Measurements from ENCODE around the gene PHAF1. TPM values are rescaled to one million over a fixed set of nuclear protein-coding genes. Genes with fewer than 3 reads are reported as not detected.

The PHAF1 gene
- total RNA-seq, 2 experiments from 2014 or later = 12.4 to 13.3 TPM

DNA sequence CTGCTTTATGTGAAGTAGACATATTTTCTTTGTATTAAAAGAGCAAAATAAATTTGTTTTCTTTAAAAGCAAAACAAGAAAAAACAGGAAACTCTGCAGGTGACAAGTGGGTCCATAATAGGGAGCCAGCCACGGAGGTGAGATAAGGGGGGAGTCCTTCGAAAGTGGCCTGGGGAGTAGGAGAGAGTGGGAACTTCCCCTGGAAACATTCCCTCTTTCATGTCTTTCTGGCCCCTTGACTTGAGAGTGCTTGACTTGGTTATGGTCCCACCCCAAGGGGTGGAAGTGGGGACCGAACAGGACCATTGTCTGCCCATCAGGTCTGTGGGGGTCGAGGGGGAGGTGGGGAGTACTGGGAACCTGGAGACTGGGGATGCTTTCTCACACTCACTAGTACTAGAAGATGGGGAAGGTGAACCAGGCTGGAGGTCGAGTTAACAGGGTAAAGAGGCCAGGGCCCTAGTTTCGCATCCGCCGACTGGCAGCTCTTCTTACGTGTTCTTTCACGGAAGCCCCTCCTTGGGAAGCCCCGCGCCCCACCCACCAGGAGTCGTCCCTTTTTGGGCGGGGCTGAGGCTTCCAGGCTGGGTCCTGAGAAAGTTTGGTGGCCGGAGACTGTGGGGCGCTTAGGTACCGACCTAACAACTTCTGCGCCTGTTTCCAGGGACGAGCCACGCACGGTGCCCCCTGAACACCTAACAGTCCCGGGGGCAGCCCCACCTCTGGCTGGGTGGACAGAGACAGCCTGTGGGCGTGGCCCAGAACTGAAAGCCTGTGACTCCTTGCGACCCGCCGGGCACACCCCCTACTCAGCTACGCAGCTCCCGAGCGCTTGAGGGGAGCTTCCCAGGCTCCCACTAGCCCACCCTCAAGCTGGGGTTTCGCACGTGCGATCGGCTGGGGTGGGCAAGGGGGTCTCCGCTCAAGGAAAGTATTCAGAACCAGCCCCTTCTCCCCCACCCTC is 49.2 kb downstream of the PHAF1 start:
- peaks cover 65% of the 10 kb centered on the region for H3K4me1 Mint-ChIP-seq
- DNase-seq = peak; percentile 93
- H3K36me3 Mint-ChIP-seq (ENCODE audit: low read depth) = peaks cover 57% of the 10 kb centered on the region
- ChIA-PET POLR2A (interaction anchor here (0.6 to 12.7 kb wide), 29 partner anchors 8 to 403 kb away, joined by 3 to 204 read pairs (median 5); partner anchors contain the start of genes B3GNT9, CBFB, CTCF and MATCAP1), CTCF (interaction anchor here (0.8 to 6.9 kb wide), 20 partner anchors 8 to 286 kb away, joined by 3 to 56 read pairs (median 4); partner anchors contain the start of genes B3GNT9, ELMO3, MATCAP1 and NOL3)
- peak overlapping the region; percentile 98 for H3K27ac Mint-ChIP-seq
- peaks cover 5% of the 10 kb centered on the region for H3K27me3 Mint-ChIP-seq
- H3K4me3 Mint-ChIP-seq = peak overlapping the region; percentile 96
- no peaks in the 10 kb centered on the region for H3K9me3 Mint-ChIP-seq

GRCh38 chr16:67161595-67162058 is 51.9 kb downstream of the PHAF1 start:
- Mint-ChIP-seq H3K36me3 (ENCODE audit: low read depth) (peaks cover 51% of the 10 kb centered on the region), H3K27ac (no peak overlapping the region)

GRCh38 chr16:67162506-67163163 is 52.9 kb downstream of the PHAF1 start:
- H3K36me3 Mint-ChIP-seq (ENCODE audit: low read depth) = peaks cover 49% of the 10 kb centered on the region
- ChIA-PET CTCF (interaction anchor here (0.9 to 6.9 kb wide), 8 partner anchors 9 to 202 kb away, joined by 3 to 56 read pairs (median 6); partner anchors contain the start of genes B3GNT9, CES3, E2F4 and MATCAP1), POLR2A (interaction anchor here (1.1 to 12.7 kb wide), 12 partner anchors 9 to 318 kb away, joined by 3 to 204 read pairs (median 5); partner anchors contain the start of genes ATP6V0D1, B3GNT9, CBFB and MATCAP1)
- no peak for DNase-seq
- peaks cover 60% of the 10 kb centered on the region for H3K4me1 Mint-ChIP-seq
- H3K4me3 Mint-ChIP-seq = peak overlapping the region; percentile 96
- H3K27ac Mint-ChIP-seq = no peak overlapping the region
- no peaks in the 10 kb centered on the region for H3K9me3 Mint-ChIP-seq
- H3K27me3 Mint-ChIP-seq = peaks cover 28% of the 10 kb centered on the region

More at GRCh38 chr16:67161595-67162058, 51.9 kb downstream of the PHAF1 start:
- Mint-ChIP-seq H3K4me3 (peak overlapping the region; percentile 96), H3K27me3 (peaks cover 21% of the 10 kb centered on the region), H3K9me3 (no peaks in the 10 kb centered on the region), H3K4me1 (peaks cover 64% of the 10 kb centered on the region)
- no peak for DNase-seq
- CTCF ChIA-PET = interaction anchor here (1.7 to 6.9 kb wide), 5 partner anchors 8 to 185 kb away, joined by 4 to 56 read pairs (median 15); partner anchors contain the start of genes MATCAP1 and NOL3
- POLR2A ChIA-PET = interaction anchor here (1.7 to 12.7 kb wide), 4 partner anchors 12 to 144 kb away, joined by 11 to 204 read pairs (median 41); partner anchors contain the start of genes MATCAP1 and NOL3

- ChIA-PET CTCF (interaction anchor here (0.9 to 6.9 kb wide), 8 partner anchors 10 to 202 kb away, joined by 3 to 56 read pairs (median 6); partner anchors contain the start of genes B3GNT9, CES3, E2F4 and MATCAP1), POLR2A (interaction anchor here (1.1 to 12.7 kb wide), 13 partner anchors 9 to 318 kb away, joined by 3 to 204 read pairs (median 5); partner anchors contain the start of genes ATP6V0D1, B3GNT9, CBFB and MATCAP1)
- DNase-seq = peak; percentile 72
- peaks cover 44% of the 10 kb centered on the region for H3K36me3 Mint-ChIP-seq (ENCODE audit: low read depth)
- H3K4me1 Mint-ChIP-seq = peaks cover 54% of the 10 kb centered on the region
- peak overlapping the region; percentile 45 for H3K27ac Mint-ChIP-seq
- H3K27me3 Mint-ChIP-seq = peaks cover 30% of the 10 kb centered on the region
- H3K4me3 Mint-ChIP-seq = peak overlapping the region; percentile 63
- no peaks in the 10 kb centered on the region for H3K9me3 Mint-ChIP-seq
Measured at GRCh38 chr16:67163164-67163998, 53.6 kb downstream of the PHAF1 start.

- H3K27ac Mint-ChIP-seq = peak overlapping the region; percentile 45
- ChIA-PET CTCF (interaction anchor here (1.5 to 6.9 kb wide), 5 partner anchors 10 to 28 kb away, joined by 4 to 56 read pairs (median 15); partner anchors contain the start of genes B3GNT9, E2F4 and MATCAP1), POLR2A (interaction anchor here (0.9 to 12.7 kb wide), 12 partner anchors 9 to 317 kb away, joined by 3 to 204 read pairs (median 5); partner anchors contain the start of genes ATP6V0D1, B3GNT9, CBFB and MATCAP1)
- H3K4me1 Mint-ChIP-seq = peaks cover 53% of the 10 kb centered on the region
- peaks cover 40% of the 10 kb centered on the region for H3K36me3 Mint-ChIP-seq (ENCODE audit: low read depth)
- no peak for DNase-seq
- H3K27me3 Mint-ChIP-seq = peaks cover 34% of the 10 kb centered on the region
- no peaks in the 10 kb centered on the region for H3K9me3 Mint-ChIP-seq
- H3K4me3 Mint-ChIP-seq = peak overlapping the region; percentile 63
Measured at GRCh38 chr16:67163999-67164558, 54.3 kb downstream of the PHAF1 start.

- Mint-ChIP-seq H3K27me3 (peaks cover 34% of the 10 kb centered on the region), H3K4me3 (peak within 1 kb of the TSS; percentile 63), H3K9me3 (no peaks in the 10 kb centered on the region), H3K36me3 (ENCODE audit: low read depth) (peaks cover 41% of the 10 kb centered on the region), H3K4me1 (peaks cover 57% of the 10 kb centered on the region), H3K27ac (peak within 1 kb of the TSS; percentile 45)
- ChIA-PET CTCF (interaction anchor here (0.7 to 4.8 kb wide), 4 partner anchors 10 to 179 kb away, joined by 3 to 32 read pairs (median 4); no protein-coding TSS in a partner anchor), POLR2A (interaction anchor here (0.9 to 12.7 kb wide), 4 partner anchors 9 to 151 kb away, joined by 3 to 204 read pairs (median 5); partner anchors contain the start of gene NOL3)
- DNase-seq = peak; percentile 46
Measured at GRCh38 chr16:67164599-67165061, 54.9 kb downstream of the PHAF1 start, which contains the start of gene HSF4. TSS of gene HSF4 (plus strand) at chr16:67164745. CDS start at chr16:67164812, 67 bp downstream.

DNA sequence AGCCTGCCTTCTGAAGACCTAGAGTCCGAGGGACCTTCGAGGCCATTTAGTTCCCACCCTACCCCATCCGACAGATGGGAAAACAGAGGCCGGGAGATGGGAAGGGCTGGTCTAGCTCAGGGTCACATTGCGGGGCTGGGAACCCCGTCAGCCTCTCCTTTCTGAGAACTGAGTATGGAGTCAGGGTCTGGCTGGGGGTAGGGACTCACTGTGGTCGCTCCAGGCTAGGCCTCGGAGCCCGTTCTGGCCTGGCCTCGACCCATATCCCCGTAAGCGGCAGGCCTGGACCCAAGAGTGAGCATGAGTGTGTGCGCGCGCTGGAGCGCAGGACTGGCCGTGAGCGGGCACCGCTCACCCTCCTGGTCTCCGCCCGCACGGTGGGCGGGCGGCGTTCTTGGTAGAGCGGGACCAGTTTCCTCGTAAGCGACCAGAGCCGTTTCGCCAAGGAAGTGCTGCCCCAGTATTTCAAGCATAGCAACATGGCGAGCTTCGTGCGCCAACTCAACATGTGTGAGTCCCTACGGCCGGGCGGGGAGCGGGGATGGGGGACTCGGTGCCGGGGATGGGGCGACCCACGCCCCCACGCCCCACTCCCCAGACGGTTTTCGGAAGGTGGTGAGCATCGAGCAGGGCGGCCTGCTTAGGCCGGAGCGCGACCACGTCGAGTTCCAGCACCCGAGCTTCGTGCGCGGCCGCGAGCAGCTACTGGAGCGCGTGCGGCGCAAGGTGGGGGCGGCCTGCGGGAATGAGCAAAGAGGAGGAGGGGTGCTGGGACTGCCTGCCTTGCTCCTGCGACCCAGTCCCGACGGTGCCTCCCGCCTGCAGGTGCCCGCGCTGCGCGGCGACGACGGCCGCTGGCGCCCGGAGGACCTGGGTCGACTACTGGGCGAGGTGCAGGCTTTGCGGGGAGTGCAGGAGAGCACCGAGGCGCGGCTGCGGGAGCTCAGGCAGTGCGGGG is 55.7 kb downstream of the PHAF1 start:
- Mint-ChIP-seq H3K9me3 (no peaks in the 10 kb centered on the region), H3K27ac (no peak overlapping the region), H3K4me3 (peak overlapping the region; percentile 51), H3K27me3 (peaks cover 39% of the 10 kb centered on the region), H3K4me1 (peaks cover 63% of the 10 kb centered on the region), H3K36me3 (ENCODE audit: low read depth) (peaks cover 44% of the 10 kb centered on the region)
- ChIA-PET CTCF (interaction anchor here (0.7 to 4.8 kb wide), 4 partner anchors 9 to 180 kb away, joined by 3 to 32 read pairs (median 4); no protein-coding TSS in a partner anchor), POLR2A (interaction anchor here (1.8 to 12.7 kb wide), 2 partner anchors 8 to 11 kb away, joined by 7 to 204 read pairs; partner anchors contain the start of gene NOL3)
- no peak for DNase-seq

DNA sequence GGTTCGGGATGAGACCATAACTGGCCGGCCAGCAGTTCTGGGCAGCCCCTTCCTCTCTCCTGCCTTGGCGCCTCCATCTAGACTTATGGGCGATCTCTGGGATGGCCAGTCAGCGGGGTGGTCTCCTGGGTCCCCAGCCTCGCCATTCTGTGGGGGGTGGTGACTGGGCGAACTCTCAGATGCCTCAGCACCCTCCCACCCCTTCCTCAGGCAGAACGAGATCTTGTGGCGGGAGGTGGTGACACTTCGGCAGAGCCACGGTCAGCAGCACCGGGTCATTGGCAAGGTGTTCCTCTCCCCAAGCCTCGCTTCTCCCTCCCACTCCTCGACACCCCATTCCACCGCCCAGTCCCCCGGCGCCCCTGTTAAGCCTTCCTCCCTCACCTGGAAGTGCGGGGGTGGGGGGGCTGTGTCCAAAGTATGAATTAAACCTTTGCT is 56.4 kb downstream of the PHAF1 start:
- POLR2A ChIA-PET = interaction anchor here (12.7 kb wide), 1 partner anchor 7 kb away, joined by 204 read pairs; the partner anchor contains the start of gene NOL3
- H3K4me3 Mint-ChIP-seq = peak overlapping the region; percentile 37
- no peak overlapping the region for H3K27ac Mint-ChIP-seq

DNA sequence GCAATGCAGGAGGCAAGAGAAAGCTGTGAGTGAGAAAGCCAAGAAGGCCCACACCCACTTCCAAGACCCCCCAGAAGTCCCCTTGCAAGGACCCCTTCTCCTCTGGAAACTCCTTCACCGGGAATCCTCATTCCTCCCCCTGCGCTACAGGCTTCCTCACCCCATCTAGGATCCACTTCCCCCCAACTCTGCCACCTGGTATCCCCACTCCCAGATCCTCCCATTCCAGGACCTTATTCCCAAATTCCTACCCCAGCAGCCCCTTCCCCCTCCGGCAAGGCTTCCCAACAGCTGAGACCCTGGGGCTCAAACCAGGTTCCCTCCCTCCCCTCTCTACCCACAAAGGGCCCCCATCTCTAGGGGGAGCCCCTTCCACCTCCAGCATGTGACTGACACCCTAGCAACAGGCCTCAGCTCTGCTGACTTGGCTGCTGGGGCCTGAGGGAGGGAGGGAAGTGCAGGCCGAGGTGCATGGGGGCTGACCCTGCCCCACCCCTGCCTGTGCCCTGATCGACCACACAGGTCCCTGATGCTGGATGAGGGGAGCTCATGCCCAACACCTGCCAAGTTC is 56.9 kb downstream of the PHAF1 start:
- peaks cover 42% of the 10 kb centered on the region for H3K36me3 Mint-ChIP-seq (ENCODE audit: low read depth)

More for the DNA sequence above, 56.4 kb downstream of the PHAF1 start:
- CTCF ChIA-PET = interaction anchor here (4.8 kb wide), 1 partner anchor 12 kb away, joined by 32 read pairs; no protein-coding TSS in a partner anchor
- H3K27me3 Mint-ChIP-seq = peaks cover 44% of the 10 kb centered on the region
- H3K36me3 Mint-ChIP-seq (ENCODE audit: low read depth) = peaks cover 42% of the 10 kb centered on the region
- H3K9me3 Mint-ChIP-seq = no peaks in the 10 kb centered on the region
- H3K4me1 Mint-ChIP-seq = peaks cover 65% of the 10 kb centered on the region
- no peak for DNase-seq

More for the DNA sequence above, 56.9 kb downstream of the PHAF1 start:
- Mint-ChIP-seq H3K4me1 (peaks cover 67% of the 10 kb centered on the region), H3K4me3 (peak overlapping the region; percentile 17), H3K27me3 (peaks cover 50% of the 10 kb centered on the region), H3K9me3 (no peaks in the 10 kb centered on the region), H3K27ac (no peak overlapping the region)
- POLR2A ChIA-PET = interaction anchor here (0.9 to 12.7 kb wide), 3 partner anchors 7 to 138 kb away, joined by 3 to 204 read pairs (median 3); partner anchors contain the start of genes B3GNT9 and NOL3
- no peak for DNase-seq
- CTCF ChIA-PET = interaction anchor here (4.8 kb wide), 1 partner anchor 13 kb away, joined by 32 read pairs; no protein-coding TSS in a partner anchor
